SW480 (cell line): ENCODE data around the gene CEP350.
"Not testable (repeated sequence)": the region's sequence is repeated elsewhere in the genome, so short reads cannot be mapped to it uniquely, and the experiment has no call there.

Experiments
- DNase-seq: peaks from one replicate; pipeline ENCODE4 v3.0.0-alpha.2; 2016; ENCODE audit warnings: low spot score

The CEP350 gene

GRCh38 chr1:179990847-179991246 is 36.2 kb downstream of the CEP350 start:
- DNase-seq, result no peak

GRCh38 chr1:179995576-179995975 is 41.0 kb downstream of the CEP350 start:
- DNase-seq, result no peak

- DNase-seq, result no peak
Measured at GRCh38 chr1:179996099-179996498, 41.5 kb downstream of the CEP350 start.

DNA sequence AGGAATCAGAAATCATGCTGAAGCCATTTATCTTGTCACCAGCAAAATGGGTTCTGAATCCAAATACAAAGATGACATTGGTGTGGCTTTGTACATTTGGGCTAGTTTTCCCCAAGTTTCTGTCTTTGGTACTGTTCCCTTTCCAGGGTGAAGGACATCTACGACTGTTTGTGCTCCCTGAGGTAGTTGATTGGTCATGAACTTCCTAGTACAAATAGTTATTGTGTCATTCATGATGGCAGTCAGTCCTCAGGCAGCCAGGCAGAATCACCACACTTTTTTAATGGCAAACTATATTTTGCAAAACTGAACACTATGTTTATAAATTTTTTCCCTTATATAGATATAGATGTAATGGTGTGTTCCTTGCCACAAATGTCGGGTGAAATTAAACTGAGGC is 46.0 kb downstream of the CEP350 start:
- no peak for DNase-seq

- DNase-seq, result no peak
Measured at GRCh38 chr1:180002437-180002836, 47.8 kb downstream of the CEP350 start.

DNA sequence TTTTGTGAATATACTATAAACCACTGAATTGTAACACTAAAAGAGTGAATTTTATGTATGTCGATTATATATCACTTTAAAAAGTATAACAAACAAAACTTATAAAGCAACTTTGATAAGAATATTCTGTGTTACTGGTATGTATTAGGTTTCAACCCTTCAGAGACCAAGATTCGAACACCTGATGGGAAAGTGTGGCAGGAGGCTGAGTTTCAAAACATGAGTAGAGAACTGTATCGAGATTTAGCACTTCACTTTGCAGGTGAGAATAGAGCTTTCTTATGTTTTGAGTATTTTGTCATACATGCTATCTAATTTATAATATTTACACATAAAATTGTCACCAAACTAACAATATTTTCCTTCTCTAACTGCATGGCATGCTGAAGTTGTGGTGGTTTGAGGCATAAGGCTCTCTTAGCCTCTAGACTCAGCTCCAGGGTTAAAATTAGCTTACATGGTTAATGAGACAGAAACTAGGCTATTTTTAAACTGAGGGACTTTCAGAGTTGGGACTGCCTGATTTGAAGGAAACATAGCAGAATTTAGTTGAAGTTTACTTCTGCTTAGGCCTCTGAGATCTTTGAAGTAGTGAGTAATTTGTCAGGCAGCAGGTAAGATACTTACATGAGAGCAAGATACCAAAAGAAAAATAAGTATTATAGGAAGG is 48.6 kb downstream of the CEP350 start:
- no peak for DNase-seq

DNA sequence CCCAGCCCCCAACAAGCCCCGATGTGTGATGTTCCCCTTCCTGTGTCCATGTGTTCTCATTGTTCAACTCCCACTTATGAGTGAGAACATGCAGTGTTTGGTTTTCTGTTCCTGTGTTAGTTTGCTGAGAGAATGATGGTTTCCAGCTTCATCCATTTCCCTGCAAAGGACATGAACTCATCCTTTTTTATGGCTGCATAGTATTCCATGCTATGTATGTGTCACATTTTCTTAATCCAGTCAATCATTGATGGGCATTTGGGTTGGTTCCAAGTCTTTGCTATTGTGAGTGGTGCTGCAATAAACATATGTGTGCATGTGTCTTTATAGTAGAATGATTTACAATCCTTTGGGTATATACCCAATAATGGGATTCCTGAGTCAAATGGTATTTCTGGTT is 52.2 kb downstream of the CEP350 start:
- DNase-seq, result not testable (repeated sequence)

DNA sequence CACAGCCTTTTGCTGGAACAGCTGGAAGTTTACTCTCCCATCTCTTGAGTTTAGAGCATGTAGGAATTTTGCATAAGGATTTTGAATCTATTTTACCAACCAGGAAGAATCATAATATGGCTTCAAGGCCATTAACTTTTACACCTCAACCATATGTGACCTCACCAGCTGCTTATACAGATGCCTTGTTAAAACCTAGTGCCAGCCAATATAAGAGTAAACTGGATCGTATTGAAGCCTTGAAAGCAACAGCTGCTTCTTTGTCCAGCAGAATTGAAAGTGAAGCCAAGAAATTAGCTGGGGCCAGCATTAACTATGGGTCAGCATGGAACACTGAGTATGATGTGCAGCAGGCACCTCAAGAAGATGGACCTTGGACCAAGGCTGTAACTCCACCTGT is 65.4 kb downstream of the CEP350 start:
- DNase-seq, result no peak

DNA sequence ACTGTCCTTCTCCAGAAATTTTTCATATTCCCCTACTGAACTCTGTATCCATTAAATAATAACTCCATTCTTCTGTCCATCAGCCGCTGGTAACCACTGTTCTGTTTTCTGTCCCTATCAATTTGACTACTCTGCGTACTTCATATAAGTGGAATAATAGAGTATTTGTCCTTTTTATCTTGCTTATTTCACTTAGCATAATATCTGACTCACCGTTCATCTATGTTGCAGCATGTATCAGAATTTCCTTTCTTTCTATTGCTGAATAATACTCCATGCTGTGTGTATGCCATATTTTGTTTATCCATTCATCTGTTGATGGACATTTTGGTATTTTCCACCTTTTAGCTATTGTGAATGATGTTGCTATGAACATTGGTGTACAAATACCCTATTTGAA is 71.9 kb downstream of the CEP350 start:
- DNase-seq, result no peak

DNA sequence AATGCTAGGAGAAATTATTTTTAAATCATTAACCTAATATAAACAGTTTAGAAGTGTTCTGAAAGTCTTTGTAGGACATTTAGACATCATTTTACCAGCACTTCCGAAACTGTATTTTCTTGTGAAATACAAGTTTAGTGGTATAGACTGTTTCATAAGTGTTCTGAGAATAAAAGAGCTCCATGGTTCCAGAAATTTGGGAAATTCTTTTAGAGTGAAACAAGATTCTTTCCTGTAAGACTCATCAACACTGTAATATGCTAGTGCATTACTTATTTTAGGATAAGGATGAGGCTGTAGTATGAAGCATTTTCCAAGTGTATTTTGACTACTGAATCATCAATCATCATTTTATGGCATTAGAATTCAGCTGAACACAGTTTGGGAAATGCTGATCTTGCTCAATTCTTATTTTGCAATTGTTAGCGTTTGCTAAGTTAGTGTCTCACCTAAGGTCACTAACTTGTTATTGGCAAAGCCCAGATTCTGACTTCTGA is 73.4 kb downstream of the CEP350 start:
- DNase-seq, result no peak

GRCh38 chr1:180028864-180029263 is 74.3 kb downstream of the CEP350 start:
- no peak for DNase-seq

DNA sequence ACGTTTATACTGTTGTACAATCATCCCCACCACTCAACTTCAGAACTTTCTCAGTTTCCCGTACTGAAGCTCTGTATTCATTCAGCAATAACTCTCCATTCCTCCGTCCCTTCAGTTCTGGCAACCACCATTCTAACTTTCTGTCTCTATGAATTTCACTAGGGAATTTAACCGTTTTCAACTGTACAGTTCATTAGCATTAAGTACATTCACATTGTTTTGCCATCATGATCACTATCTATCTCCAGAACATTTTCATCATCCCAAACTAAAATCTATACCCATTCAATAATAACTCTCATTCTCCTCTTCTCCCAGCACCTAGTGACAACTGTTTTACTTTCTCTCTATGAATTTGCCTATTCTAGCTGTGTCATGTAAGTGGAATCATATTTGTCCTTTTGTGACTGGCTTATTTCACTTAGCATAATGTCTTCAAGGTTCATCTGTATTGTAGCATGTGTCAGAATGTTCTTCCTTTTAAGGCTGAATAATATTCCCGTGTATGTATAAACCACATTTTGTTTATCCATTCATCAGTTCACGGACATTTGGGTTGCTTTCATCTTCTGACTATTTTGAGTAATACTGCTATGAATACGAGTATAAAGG is 75.0 kb downstream of the CEP350 start:
- no peak for DNase-seq

- no peak for DNase-seq
Measured at GRCh38 chr1:180031664-180032063, 77.1 kb downstream of the CEP350 start.

DNA sequence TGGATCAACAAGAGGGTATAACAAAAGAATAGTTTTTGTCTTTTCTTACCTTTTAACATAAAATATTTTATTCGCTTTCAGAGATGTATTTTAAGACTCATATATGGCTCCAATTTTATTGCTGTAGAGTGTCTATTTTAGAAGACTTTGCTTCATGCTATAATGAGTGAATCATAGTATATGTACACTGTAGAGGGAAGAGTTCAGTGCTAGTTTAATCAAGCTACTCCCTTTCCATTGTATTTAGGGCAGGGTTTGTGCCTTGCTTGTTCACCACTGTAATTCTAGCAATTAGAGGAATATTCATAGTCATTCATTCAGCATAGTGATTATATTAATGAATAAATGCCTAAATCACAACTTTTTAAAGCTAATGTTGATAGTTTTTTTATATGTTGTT is 78.8 kb downstream of the CEP350 start:
- DNase-seq, result no peak

DNA sequence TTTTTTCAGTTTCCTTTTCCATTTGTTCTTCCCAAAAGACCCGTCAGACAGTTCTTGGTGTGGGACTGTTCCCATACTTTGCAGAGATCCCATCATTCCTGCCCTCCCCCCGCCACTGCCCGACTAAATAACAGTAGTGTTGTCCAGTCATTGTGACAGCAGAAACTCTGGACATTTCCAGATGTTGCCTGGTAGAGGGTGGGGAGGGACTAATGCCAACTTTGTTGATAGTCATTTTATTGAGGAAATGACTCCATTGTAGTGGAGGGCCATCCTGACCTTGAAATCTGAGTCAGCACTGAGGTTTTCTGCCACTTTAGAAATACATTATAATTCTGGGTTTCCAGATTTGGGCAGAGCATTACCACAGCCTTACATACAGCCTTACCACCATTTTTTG is 85.4 kb downstream of the CEP350 start:
- no peak for DNase-seq

DNA sequence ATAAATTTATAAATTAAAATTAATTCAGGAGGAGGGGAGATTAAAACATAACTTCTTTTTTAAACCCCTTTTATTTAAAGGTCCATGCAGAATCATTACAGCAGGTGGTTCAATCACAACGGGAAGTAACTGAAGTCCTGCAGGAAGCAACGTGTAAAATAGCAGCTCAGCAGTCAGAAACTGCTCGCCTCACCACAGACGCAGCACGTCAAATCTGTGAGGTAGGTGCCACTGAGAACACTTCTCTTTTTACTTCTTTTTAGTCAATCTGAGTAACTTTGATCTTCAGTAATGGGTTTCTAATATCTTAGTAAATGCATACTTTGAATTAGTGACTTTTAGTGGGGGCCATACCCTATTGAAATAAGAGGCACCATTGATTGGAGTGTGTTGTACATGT is 87.0 kb downstream of the CEP350 start:
- DNase-seq, result no peak

DNA sequence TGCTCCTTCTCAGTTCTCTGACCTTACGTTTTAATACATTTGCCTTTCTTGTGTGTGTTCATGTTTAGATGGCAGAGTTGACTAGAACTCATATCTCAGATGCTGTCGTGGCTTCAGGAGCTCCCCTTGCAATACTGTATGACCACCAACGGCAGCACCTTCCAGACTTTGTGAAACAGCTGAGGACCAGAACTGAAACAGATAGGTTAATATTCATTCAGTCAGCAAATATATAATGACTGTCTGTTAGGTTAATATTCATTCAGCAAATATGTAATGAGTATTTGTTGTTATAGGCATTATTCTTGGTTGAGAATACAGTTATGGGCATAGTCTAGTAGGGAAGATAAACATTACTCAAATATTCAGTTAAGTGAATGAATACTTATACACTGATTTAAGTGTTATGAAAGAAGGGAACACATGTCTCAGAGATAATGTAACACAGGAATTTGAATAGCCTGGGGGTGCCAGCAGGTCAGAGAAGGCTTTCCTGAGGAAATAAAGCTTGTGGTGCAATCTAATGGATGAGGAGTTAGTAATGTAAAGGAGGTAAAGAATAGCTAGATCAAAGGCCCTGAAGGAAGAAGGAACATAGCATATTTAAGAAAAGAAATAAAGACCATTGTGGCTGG is 88.5 kb downstream of the CEP350 start:
- no peak for DNase-seq

GRCh38 chr1:180043785-180044184 is 89.2 kb downstream of the CEP350 start:
- no peak for DNase-seq

GRCh38 chr1:180046674-180047073 is 92.1 kb downstream of the CEP350 start:
- no peak for DNase-seq

GRCh38 chr1:180053594-180054567 is 99.3 kb downstream of the CEP350 start:
- no peak for DNase-seq

DNA sequence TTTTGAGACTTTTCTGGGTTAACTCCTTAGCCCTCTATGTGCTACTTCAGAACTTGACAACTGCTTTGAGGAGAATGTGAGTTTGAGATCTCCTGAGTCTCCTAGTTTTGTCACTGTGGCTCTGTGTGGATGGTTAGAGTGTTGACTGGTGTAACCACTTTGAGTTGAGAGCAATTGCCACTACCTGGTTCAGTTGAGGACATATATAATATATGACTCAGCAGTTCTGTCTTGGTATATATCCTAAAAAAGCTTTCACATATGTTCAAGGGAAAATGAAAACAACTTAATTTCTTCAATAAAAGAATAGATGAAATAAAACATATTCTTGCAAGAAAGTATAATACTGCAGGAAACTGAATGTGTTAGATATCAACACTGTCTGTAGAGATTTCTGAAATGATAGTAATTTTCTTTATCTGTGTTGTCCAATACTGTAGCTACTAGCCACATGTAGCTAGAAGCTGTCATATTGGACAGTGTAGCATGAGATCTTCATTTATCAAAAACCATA is 103.3 kb downstream of the CEP350 start:
- DNase-seq, result no peak

GRCh38 chr1:180061019-180061418 is 106.4 kb downstream of the CEP350 start:
- DNase-seq, result no peak
